ENCODE data around the gene TSPAN4.
A peak's percentile ranks its signal among the peaks of the same experiment; 100 is the strongest.

TSPAN4 gene

DNA sequence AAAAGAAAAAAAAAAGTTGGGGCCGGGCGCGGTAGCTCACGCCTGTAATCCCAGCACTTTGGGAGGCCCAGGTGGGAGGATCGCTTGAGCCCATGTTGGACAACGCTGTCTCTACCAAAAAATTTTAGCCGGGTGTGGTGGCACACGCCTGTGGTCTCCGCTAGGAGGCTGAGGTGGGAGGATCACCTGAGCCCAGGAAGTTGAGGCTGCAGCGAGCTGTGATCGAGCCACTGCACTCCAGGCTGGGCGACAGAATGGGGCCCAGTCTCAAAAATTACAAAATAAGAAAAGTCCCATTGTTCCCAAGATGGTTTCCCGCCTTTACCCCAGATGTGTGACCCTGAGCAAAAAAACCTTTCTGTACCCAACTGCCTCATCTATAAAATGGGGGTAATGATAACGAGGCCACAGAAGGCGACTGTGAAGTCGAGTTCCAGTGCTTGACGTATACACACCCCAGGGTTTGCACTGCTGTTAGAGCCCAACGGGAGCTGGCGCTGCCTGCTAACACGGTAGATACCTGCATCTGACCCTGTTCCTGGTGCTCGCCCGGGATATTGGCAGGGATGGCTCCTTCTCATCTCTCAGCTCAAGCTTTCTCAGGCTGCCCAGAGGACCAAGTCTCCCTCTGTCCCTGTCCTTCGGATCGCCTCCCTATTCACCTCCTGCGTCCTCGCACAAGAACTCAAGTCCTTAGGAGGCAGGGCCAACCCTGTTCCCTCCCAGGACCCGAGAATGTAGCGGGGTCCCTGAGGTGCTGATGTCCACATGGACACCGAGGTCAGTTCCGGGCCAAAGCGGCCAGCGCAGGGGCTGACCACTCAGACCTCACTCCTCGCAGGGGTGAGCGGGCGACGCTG, 34.0 kb upstream of the TSPAN4 start:
- DNase-seq, result no peak

GRCh38 chr11:809287-810039, 33.2 kb upstream of the TSPAN4 start, which contains the start of gene RPLP2:
Gene RPLP2 (plus strand): TSS chr11:809967. CDS start chr11:810235, 268 bp downstream.
- peak; percentile 94 for DNase-seq

- no peak for DNase-seq
Measured at GRCh38 chr11:810040-810567, 32.5 kb upstream of the TSPAN4 start.

DNA sequence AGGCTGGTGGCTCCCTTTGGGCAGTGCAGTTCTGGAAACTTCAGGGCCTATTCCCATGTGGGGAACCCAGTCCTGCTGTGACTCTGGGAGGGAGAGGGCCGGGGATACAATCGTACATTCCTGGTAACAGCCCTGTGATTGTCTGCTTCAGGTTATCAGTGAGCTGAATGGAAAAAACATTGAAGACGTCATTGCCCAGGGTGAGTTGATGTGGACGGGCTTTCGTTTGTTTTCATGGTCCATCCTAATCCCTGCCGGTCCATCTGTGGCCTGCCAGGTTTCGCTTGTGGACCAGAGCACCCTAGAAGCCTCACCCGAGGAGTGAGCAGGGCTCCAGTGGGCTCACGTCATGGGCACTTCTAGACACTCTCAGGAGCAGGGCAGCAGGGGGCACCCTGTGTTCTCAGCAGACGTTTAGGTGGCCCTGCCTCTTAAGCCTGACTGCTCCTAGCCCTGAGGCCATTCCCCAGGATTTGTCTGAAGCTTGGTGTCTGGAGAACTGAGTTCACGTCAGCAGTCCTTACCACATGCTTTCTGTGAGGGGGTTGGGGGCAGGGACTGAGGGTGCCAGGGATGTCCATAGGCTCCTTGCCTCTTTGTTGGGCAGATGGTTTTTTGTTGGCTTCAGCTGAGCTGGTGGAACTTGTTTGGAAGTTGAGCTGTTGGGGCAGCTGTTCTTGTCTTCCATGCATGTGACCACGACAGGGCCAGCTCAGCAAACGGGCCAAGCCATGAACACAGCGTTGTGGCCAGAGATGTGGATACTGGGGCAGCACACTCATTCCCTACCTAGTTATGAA, 31.0 kb upstream of the TSPAN4 start:
- DNase-seq, result no peak

DNA sequence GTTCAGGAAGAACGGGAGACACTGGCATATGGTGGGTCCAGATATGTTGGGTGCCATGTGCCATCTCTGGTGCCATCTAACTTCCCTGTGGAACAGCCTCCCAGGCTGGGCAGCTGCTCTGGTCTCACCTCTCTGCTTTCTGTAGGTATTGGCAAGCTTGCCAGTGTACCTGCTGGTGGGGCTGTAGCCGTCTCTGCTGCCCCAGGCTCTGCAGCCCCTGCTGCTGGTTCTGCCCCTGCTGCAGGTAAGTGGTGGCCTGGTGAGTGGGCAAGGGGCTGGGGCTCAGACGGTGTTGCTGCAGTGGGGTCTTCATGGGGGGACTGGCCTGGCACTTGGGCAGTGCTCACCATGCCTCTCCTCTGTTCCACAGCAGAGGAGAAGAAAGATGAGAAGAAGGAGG, 30.3 kb upstream of the TSPAN4 start:
- no peak for DNase-seq

DNA sequence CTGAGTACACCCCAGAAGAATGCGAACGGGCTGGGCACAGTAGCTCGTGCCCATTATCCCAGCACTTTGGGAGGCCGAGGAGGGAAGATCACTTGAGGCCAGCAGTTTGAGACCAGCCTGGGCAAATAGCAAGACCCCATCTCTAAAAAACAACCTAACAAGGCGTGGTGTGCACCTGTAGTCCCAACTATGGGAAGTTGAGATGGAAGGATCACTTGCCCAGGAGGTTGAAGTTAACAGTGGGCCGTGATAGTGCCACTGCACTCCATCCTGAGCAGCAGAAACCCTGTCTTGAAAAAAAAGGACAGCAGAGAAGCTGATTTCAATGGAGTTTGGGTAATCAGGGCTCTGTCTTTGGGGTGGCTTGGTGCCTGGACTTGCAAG, 29.6 kb upstream of the TSPAN4 start:
- DNase-seq, result no peak

GRCh38 chr11:813456-814096, 29.1 kb upstream of the TSPAN4 start:
- no peak for DNase-seq

GRCh38 chr11:815675-816432, 26.8 kb upstream of the TSPAN4 start:
- DNase-seq, result no peak

DNA sequence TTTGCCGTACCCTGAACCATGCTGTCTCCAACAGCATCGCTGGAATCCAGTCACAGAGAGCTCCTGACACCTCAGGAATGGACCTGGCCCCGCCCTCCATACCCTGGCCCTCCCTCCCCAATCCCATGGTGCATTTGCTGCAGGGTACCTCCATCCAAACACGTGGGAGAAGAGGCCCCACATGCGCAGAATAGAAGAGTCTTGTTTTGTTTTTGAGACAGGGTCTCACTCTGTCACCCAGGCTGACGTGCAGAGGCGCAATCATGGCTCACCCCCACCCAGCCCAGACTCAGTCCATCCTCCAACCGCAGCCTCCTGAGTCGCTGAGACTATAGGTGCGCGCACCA, 26.2 kb upstream of the TSPAN4 start:
- no peak for DNase-seq

DNA sequence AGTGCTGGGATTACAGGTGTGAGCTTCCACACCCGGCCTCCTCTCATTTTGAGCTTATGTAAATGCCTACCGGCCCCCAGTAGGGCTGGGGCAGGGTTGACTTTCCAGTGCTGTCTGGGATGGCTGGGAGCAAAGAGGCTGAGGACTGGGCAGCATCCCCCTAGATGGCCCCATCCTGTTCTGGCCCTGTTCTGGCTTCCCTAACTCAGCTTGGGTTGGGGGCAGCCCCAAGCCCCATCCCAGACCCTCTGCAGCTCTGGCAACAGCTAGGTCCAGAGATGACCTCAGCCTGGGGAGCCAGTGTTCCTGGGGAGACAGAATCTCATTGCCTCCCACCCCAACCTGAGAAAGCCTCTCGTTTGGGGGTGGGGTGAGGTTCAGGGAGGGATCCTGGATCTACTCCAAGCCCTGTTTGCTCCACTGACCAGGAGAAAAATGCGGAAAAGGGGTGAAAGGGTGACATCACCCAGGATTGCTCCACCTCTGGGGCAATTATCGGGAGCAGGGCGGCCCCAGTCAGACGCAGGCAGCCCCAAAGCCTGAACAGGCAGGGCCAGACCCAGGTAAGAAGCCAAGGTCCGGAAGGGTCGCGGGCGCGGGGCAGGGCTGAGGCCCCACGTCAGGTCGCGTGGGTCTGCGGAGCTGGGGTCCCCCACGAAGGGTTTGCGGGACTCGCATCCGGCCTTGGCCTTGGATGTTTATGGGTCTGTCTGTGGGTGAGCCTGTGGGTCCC, 24.1 kb upstream of the TSPAN4 start, which contains the start of gene PNPLA2:
PNPLA2 (plus strand) TSS at position 519 of the 733 bp plus-strand sequence. CDS start 805 bp downstream, outside the sequence.
- no peak for DNase-seq

DNA sequence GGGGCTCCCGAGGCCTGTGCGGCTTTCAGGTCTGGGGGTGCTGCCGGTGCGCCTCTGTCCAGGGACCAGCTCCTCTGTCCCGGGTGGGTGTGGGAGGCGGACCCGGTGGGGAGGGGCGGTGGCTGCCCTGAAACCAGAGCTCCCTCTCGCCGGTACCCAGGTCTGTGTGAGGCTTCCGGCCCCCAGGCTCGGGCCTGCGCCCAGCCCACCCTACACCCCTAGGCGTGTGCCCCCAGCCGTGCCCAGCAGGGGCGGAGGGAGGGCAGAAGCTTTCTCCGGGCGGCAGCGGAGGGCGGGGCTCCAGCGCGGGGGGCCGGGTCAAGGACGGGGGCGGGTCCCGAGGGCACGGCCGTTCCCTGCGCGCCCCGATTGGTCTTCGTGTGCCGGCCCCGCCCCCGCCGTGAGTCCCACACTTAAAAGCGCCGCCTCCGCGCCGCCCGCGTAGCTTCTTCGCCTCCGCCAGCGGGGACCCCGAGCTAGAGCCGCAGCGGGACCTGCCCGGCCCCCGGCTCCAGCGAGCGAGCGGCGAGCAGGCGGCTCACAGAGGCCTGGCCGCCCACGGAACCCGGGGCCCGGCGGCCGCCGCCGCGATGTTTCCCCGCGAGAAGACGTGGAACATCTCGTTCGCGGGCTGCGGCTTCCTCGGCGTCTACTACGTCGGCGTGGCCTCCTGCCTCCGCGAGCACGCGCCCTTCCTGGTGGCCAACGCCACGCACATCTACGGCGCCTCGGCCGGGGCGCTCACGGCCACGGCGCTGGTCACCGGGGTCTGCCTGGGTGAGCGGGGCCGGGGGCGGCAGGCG, 23.3 kb upstream of the TSPAN4 start:
- DNase-seq, result peak; percentile 68

- peak; percentile 85 for DNase-seq
Measured at GRCh38 chr11:819943-820649, 22.6 kb upstream of the TSPAN4 start.

DNA sequence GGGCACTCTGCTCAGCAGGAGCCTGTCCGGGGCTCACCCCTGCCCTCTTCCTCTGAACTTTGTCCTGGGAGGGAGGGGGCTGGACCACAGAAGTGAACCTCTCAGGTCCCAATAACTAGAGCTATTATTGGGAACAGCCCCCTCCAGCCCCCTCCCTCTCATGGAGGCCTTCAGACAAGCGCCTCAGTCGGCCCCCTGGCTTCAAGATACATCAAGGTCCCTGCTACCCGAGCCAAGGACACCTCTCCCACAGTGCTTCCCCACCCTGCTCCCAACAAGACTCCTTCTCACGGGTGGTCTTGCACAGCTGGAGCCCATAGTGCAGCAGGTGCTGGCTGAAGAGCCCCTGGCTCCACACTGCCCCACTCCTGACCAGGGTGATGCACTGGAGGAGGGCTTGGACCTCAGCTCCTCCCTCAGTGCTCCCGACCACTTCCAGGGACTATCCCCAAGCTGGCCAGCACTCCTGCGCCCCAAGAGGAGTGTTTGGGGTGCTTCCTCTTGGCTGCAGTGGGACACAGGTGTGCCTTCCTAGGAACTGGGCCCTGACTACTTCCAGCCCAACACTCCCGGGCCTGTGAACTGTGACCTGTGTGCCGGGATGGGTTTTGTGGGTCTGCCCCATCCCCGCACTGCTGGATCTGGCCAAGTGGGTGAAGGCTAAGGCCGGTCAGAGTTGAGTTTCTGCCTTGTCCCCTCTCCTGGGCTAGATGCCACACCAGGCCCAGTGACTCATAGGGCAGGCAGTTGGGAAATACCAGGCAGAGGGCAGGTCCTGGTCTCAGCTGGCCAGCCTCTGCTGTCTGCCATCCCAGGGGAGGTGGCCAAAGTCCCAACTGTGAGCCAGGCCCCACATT, 21.8 kb upstream of the TSPAN4 start:
- DNase-seq, result no peak

DNA sequence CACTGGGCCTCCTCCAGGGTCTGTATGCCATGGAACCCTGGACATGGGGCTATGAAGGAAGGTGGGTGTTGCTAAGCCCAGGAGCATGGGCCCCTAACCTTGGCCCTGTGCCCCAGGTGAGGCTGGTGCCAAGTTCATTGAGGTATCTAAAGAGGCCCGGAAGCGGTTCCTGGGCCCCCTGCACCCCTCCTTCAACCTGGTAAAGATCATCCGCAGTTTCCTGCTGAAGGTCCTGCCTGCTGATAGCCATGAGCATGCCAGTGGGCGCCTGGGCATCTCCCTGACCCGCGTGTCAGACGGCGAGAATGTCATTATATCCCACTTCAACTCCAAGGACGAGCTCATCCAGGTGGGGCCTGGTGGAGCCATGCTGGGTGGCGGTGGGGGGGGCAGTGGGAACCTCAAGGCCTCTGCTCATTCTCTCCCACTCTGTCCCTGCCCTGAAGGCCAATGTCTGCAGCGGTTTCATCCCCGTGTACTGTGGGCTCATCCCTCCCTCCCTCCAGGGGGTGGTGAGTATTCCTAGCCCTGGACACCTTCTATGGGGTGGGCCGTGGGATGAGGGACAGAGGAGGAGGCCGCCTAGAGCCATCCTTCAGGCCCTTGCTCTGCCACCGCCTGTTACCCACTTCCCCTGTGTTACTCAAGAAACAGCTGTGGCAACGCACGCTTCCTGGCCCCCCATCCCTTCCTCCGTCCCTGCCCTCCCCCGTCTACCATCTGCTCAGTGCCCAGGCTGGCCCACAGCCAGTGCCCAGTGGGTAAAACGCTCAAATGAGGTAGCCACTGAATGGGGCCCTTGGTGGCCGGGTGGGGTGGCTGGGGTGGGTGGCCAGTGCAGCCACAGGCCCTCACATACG, 20.9 kb upstream of the TSPAN4 start:
- DNase-seq, result no peak

- DNase-seq, result peak; percentile 22
Measured at GRCh38 chr11:823441-824291, 19.0 kb upstream of the TSPAN4 start.

DNA sequence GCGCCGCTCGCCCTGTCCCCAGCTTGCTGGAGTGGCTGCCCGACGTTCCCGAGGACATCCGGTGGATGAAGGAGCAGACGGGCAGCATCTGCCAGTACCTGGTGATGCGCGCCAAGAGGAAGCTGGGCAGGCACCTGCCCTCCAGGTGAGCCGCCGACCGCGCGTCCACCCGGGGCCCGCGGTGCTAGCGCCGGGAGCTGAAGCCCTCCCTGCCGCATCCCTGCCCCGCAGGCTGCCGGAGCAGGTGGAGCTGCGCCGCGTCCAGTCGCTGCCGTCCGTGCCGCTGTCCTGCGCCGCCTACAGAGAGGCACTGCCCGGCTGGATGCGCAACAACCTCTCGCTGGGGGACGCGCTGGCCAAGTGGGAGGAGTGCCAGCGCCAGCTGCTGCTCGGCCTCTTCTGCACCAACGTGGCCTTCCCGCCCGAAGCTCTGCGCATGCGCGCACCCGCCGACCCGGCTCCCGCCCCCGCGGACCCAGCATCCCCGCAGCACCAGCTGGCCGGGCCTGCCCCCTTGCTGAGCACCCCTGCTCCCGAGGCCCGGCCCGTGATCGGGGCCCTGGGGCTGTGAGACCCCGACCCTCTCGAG, 18.3 kb upstream of the TSPAN4 start:
- peak; percentile 83 for DNase-seq
